CD4-positive, alpha-beta T cell (primary cell): ENCODE results near the gene FAAP24. TPM values are rescaled to one million over a fixed set of nuclear protein-coding genes. Genes with fewer than 3 reads are reported as not detected.
A peak's percentile ranks its signal among the peaks of the same experiment; 100 is the strongest.
"Not testable (repeated sequence)": the region's sequence is repeated elsewhere in the genome, so short reads cannot be mapped to it uniquely, and the experiment has no call there.

Experiments
- ATAC-seq: fragments of 200-7000 bp; cut with Tn5 transposase; one replicate; pipeline ENCODE4 v1.10.0; 2022; ENCODE audit warnings: mild to moderate bottlenecking; ENCODE audit not compliant: poor library complexity
- CTCF ChIA-PET: fragments of 350-600 bp; sonication (Branson Sonifier 250); formaldehyde crosslinking; loops from one replicate; lab custom pipeline; 2021; ENCODE audit warnings: antibody characterized with exemption, inconsistent platforms; lab: Charles Lee
- POLR2A ChIA-PET: fragments of 350-600 bp; sonication (Branson Sonifier 250); formaldehyde crosslinking; loops from one replicate; lab custom pipeline; 2021; ENCODE audit warnings: antibody characterized with exemption, inconsistent platforms; lab: Charles Lee
- DNase-seq, 14 experiments: peaks; one replicate each; pipeline ENCODE4 v3.0.0-alpha.2; 2013 to 2020; ENCODE audit warnings: mixed read lengths in 2 of 14
- H3K27ac ChIP-seq, 2 donors: one replicate each; pipeline versions ENCODE4 v1.5.1 to v1.7.0; 2013; ENCODE audit warnings: low read length in 2 of 2, low read depth in 1 of 2, mild to moderate bottlenecking in 1 of 2
- H3K27me3 ChIP-seq, 2 experiments: 1 replicate in 1 of 2; 2 replicates in 1 of 2; pipeline versions ENCODE4 v1.6.1 to v1.7.0; 2013; ENCODE audit warnings: low read length in 2 of 2, control low read depth in 1 of 2, mild to moderate bottlenecking in 1 of 2, moderate library complexity in 1 of 2; ENCODE audit not compliant: insufficient read depth in 2 of 2, control insufficient read depth in 1 of 2
- H3K36me3 ChIP-seq: one replicate; pipeline ENCODE4 v1.6.1; 2013; ENCODE audit warnings: low read length, control low read depth; ENCODE audit not compliant: insufficient read depth
- H3K4me1 ChIP-seq: one replicate; pipeline ENCODE4 v1.6.1; 2013; ENCODE audit warnings: low read length, control low read depth; ENCODE audit not compliant: insufficient read depth
- H3K4me3 ChIP-seq: one replicate; pipeline ENCODE4 v1.5.1; 2013; ENCODE audit warnings: mild to moderate bottlenecking, low read length, moderate library complexity
- H3K9me3 ChIP-seq, 2 experiments: 1 replicate in 1 of 2; 2 replicates in 1 of 2; pipeline versions ENCODE4 v1.6.1 to v1.7.0; 2013; ENCODE audit warnings: low read length in 2 of 2, mild to moderate bottlenecking in 2 of 2, control low read depth in 1 of 2, moderate library complexity in 1 of 2; ENCODE audit not compliant: control insufficient read depth in 1 of 2, insufficient read depth in 1 of 2
- H3K27ac Mint-ChIP-seq: one replicate; pipeline ENCODE4 v1.8.0; 2020; ENCODE audit warnings: mixed read lengths
- H3K27me3 Mint-ChIP-seq: one replicate; pipeline ENCODE4 v1.8.0; 2021; ENCODE audit warnings: mixed read lengths
- H3K36me3 Mint-ChIP-seq: one replicate; pipeline ENCODE4 v1.8.0; 2021; ENCODE audit warnings: low read depth, mixed read lengths
- H3K4me1 Mint-ChIP-seq: one replicate; pipeline ENCODE4 v1.8.0; 2021; ENCODE audit warnings: low read depth, mixed read lengths
- H3K4me3 Mint-ChIP-seq: one replicate; pipeline ENCODE4 v1.8.0; 2020; ENCODE audit warnings: mild to moderate bottlenecking, mixed read lengths
- H3K9me3 Mint-ChIP-seq: one replicate; pipeline ENCODE4 v1.8.0; 2020; ENCODE audit warnings: mixed read lengths
- intact Hi-C, 2 experiments: fragments of 100-400 bp; cut with DNase I in 1 of 2; cut with micrococcal nuclease in 1 of 2; formaldehyde crosslinking; loops; one replicate each; pipeline versions ENCODE4 v1.15.1 to v1.9.0; 2023 to 2025; cut with DNase I, micrococcal nuclease
- total RNA-seq, 174 experiments: library from RNA in 2 of 174; stranded (reverse) in 2 of 174; gene quantifications; one replicate each; pipeline ENCODE4 v1.2.3 and lab custom pipeline; 2021 to 2026
- TF ChIP-seq, protein P1 (sequence below): fragments of 200-600 bp; IDR thresholded peaks from one replicate; pipeline ENCODE4 v1.8.0; 2022; ENCODE audit warnings: antibody characterized with exemption, mild to moderate bottlenecking

FAAP24 gene
- total RNA-seq, 2 experiments from 2014 or later: 0.91 to 1.4 TPM

DNA sequence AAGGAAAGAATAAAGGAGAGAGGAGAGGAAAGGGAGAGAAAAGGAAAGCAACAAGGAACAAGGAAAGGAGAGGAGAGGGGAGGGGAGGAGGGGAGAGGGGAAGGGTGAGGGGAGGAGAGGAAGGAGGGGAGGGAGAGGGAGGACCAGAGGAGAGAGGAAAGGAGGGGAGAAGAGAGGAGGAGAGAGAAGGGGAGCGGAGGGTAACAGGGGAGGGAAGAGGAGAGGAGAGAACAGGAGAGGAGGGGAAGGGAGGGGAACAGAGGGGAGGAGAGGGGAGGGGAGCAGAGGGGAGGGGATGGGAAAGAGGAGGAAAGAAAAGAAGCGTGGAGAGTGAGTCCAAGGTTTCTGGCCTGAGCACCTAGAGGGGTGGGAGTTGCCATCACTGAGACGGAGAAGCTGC is 26.7 kb downstream of the FAAP24 start:
- ChIA-PET CTCF (no interaction called here), POLR2A (no interaction called here)
- Mint-ChIP-seq H3K36me3 (no peaks in the 10 kb centered on the region), H3K9me3 (no peaks in the 10 kb centered on the region), H3K27me3 (no peaks in the 10 kb centered on the region), H3K4me1 (peaks cover 17% of the 10 kb centered on the region), H3K4me3 (no peak overlapping the region), H3K27ac (no peak overlapping the region)
- peaks cover 18% of the 10 kb centered on the region for H3K4me1 ChIP-seq
- ATAC-seq (no peak), DNase-seq (no peak)
- no peak overlapping the region for H3K4me3 ChIP-seq
- H3K27ac ChIP-seq: no peak overlapping the region
- no peaks in the 10 kb centered on the region for H3K36me3 ChIP-seq
- TF ChIP-seq, protein P1, sequence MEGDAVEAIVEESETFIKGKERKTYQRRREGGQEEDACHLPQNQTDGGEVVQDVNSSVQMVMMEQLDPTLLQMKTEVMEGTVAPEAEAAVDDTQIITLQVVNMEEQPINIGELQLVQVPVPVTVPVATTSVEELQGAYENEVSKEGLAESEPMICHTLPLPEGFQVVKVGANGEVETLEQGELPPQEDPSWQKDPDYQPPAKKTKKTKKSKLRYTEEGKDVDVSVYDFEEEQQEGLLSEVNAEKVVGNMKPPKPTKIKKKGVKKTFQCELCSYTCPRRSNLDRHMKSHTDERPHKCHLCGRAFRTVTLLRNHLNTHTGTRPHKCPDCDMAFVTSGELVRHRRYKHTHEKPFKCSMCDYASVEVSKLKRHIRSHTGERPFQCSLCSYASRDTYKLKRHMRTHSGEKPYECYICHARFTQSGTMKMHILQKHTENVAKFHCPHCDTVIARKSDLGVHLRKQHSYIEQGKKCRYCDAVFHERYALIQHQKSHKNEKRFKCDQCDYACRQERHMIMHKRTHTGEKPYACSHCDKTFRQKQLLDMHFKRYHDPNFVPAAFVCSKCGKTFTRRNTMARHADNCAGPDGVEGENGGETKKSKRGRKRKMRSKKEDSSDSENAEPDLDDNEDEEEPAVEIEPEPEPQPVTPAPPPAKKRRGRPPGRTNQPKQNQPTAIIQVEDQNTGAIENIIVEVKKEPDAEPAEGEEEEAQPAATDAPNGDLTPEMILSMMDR: no peak
- intact Hi-C loops: no loop called here
- no peaks in the 10 kb centered on the region for H3K9me3 ChIP-seq
- no peaks in the 10 kb centered on the region for H3K27me3 ChIP-seq

DNA sequence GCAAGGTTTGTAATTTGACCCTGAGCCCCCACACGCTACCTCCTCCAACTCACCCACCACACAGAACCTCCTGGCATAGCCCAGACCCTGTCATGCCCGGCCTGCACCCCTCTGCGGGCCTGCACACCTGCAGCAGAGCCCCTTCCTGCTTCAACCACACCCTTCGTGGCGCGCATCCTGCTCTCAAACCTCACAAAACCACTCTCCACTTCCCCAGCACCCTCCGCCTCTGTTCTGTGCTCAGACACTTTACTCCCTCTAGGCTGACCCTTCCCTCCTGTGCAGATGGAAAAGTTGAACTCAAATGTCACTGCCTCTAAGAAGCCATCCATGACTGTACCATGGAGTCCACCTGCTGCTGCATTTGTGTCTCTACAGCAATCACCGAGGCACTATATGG is 28.5 kb downstream of the FAAP24 start:
- Mint-ChIP-seq H3K4me1 (peaks cover 17% of the 10 kb centered on the region), H3K27ac (peak overlapping the region; percentile 3), H3K36me3 (no peaks in the 10 kb centered on the region), H3K9me3 (no peaks in the 10 kb centered on the region), H3K4me3 (peak overlapping the region; percentile 22), H3K27me3 (no peaks in the 10 kb centered on the region)
- intact Hi-C loops: no loop called here
- Histone ChIP-seq H3K27me3 (no peaks in the 10 kb centered on the region), H3K36me3 (no peaks in the 10 kb centered on the region), H3K9me3 (no peaks in the 10 kb centered on the region), H3K4me1 (peaks cover 18% of the 10 kb centered on the region), H3K4me3 (no peak overlapping the region), H3K27ac (no peak overlapping the region)
- ChIA-PET CTCF (interaction anchor here (0.6 kb wide), 1 partner anchor 17 kb away, joined by 3 read pairs; no protein-coding TSS in a partner anchor), POLR2A (no interaction called here)
- DNase-seq (peak in 8 of 14 experiments; percentile 4 to 51 (median 20)), ATAC-seq (peak; percentile 43)
- TF ChIP-seq, protein P1: no peak

DNA sequence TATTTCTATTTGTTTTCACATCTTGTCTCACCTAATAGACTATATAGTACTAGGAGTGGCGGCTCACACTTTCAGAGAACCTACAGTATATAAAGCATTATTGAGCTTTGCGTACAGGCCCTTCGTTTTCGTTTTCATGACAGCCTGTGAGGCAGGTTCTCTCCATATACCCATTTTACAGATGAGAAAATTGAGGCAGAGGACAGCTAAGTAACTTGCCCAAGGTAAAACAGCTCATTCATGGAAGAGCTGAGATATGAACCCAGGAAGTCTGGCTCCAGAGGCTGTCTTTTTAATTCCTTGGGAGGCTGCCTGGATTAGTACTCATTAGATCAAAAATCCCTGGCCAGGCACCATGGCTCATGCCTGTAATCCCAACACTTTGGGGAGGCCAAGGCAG is 28.9 kb downstream of the FAAP24 start:
- H3K4me3 Mint-ChIP-seq: no peak overlapping the region
- ChIA-PET CTCF (interaction anchor here (0.6 kb wide), 1 partner anchor 17 kb away, joined by 3 read pairs; no protein-coding TSS in a partner anchor), POLR2A (no interaction called here)
- no peaks in the 10 kb centered on the region for H3K27me3 Mint-ChIP-seq
- H3K4me3 ChIP-seq: no peak overlapping the region
- ATAC-seq (no peak), DNase-seq (no peak)
- H3K36me3 ChIP-seq: no peaks in the 10 kb centered on the region
- intact Hi-C loops: no loop called here
- H3K36me3 Mint-ChIP-seq: no peaks in the 10 kb centered on the region
- no peaks in the 10 kb centered on the region for H3K27me3 ChIP-seq
- H3K27ac ChIP-seq: no peak overlapping the region
- no peaks in the 10 kb centered on the region for H3K9me3 ChIP-seq
- peaks cover 18% of the 10 kb centered on the region for H3K4me1 ChIP-seq
- TF ChIP-seq, protein P1: no peak
- no peaks in the 10 kb centered on the region for H3K9me3 Mint-ChIP-seq
- H3K27ac Mint-ChIP-seq: peak overlapping the region; percentile 3
- peaks cover 17% of the 10 kb centered on the region for H3K4me1 Mint-ChIP-seq

DNA sequence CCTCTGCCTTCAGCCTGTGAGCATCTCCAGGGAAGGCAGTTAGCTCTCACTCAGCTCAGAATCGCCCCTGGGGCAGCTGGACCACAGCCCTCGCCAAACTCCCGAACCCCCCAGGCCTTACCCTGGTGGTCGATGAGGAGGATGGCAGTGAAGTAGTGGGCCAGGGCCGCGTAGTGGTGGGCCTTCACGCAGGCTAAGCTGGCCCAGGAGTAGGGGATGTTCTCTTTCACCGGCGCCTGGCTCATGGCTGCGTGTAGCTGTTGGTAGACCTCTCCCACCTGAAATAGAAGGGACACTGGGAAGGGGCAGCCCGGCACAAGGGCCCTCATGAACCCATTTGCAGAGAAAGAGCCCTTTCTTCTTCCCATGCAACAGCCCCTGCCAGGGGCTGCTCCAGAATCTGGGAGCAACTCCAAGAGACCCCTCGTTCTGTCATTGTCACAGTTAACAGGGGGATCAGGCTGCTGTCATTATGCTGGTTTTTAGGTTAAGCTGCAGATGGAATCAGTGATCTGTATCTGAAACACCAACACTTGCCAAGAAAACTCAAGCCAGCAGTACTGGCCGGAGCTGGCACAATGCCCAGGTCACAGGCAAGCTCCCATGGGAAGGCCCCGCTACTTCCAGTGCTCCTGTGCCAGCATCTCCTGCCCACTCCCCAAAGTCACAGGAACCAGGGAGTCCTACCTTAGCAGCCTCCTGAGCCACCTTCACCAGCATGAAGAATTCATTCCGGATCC is 30.3 kb downstream of the FAAP24 start:
- H3K27me3 ChIP-seq, intact Hi-C loops, H3K27me3 Mint-ChIP-seq, ATAC-seq, H3K27ac Mint-ChIP-seq, H3K27ac ChIP-seq, H3K4me3 Mint-ChIP-seq, POLR2A ChIA-PET, H3K9me3 ChIP-seq, DNase-seq, H3K4me3 ChIP-seq, H3K36me3 ChIP-seq, H3K9me3 Mint-ChIP-seq, CTCF ChIA-PET, H3K36me3 Mint-ChIP-seq: not testable (repeated sequence)
- H3K4me1 ChIP-seq: peaks cover 18% of the 10 kb centered on the region
- peaks cover 17% of the 10 kb centered on the region for H3K4me1 Mint-ChIP-seq

DNA sequence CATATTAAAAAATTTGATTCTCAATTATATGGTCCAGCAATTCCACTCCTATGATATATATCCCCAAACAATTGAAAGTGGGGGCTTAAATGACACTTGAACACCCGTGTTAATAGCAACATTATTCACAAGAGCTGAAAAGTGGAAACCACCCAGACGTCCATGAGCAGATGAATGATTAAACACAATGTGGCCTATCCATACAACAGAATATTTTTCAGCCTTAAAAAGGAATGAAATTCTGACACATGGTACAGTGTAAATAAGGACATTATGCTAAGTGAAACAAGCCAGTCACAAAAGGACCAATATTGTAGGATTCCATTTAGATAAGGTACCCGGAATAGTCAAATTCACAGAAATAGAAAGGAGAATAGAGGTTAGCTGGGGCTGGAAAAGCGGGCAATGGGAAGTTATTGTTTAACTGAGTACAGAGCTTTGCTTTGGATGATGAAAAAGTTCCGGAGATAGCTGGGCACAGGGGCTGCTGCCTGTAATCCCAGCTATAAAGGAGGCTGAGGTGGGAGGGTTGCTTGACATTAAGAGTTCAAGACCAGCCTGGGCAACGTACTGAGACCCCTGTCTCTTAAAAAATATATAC is 31.5 kb downstream of the FAAP24 start:
- H3K9me3 Mint-ChIP-seq, H3K27me3 Mint-ChIP-seq, H3K27me3 ChIP-seq, H3K9me3 ChIP-seq, H3K27ac ChIP-seq, intact Hi-C loops, CTCF ChIA-PET, H3K36me3 ChIP-seq, H3K4me3 Mint-ChIP-seq, H3K4me3 ChIP-seq, POLR2A ChIA-PET, ATAC-seq, H3K36me3 Mint-ChIP-seq, H3K27ac Mint-ChIP-seq, DNase-seq: not testable (repeated sequence)
- H3K4me1 Mint-ChIP-seq: peaks cover 12% of the 10 kb centered on the region
- H3K4me1 ChIP-seq: peaks cover 18% of the 10 kb centered on the region
